Measurements from ENCODE around the gene TMEM131. TPM values are rescaled to one million over a fixed set of nuclear protein-coding genes. Genes with fewer than 3 reads are reported as not detected.
A peak's percentile ranks its signal among the peaks of the same experiment; 100 is the strongest.

TMEM131 gene
- total RNA-seq, 8 experiments from 2014 or later: 13.3 to 54.6 (median 20.2) TPM

DNA sequence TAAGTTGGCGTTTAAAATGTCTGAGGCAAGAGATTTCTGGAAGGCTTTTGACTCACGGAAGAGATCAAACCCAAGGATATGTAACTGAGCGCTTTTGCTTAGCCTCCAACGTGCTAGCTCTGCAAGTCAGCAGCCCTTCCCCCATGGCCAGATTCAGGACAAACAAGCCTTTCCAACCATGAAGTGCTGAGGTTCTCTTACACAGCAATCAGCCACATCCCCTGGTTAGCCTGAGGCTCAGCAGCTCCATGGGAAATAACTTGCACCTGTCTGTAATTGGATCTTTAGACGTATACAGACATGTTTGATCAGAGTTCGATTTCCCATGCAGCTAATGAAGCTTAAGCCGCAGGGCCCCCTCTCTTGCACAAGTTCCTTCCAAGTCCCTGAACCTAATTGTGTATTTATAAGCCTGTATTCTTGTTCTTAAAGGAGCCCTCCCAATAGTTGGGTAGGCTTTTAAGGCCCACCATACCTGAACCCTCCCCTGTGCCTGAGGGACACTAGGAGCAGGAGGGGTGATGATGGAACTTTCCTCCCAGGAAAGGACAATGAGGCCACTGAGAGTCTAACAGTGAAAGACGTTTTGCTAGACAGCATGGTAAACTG lies 2.1 kb upstream of the TMEM131 start:
- in situ Hi-C loops (cut with MboI; ENCODE audit: low pct_unique_long_range_greater_than_20kb in 2 of 9, low sequenced_read_pairs in 9 of 9, unreplicated experiment in 9 of 9): no loop called here
- ATAC-seq (replicated peaks in 6 of 8): no peak
- Histone ChIP-seq H3K4me3 (no peak overlapping the region), H3K4me1 (replicated peaks in 1 of 2) (peaks cover 14 to 23% of the 10 kb centered on the region in 2 donors), H3K27ac (no peak overlapping the region)
- 0 to 100% (median 82%) methylated on average over 1 to 6 of the region's 8 CpGs for WGBS, 10 experiments

DNA sequence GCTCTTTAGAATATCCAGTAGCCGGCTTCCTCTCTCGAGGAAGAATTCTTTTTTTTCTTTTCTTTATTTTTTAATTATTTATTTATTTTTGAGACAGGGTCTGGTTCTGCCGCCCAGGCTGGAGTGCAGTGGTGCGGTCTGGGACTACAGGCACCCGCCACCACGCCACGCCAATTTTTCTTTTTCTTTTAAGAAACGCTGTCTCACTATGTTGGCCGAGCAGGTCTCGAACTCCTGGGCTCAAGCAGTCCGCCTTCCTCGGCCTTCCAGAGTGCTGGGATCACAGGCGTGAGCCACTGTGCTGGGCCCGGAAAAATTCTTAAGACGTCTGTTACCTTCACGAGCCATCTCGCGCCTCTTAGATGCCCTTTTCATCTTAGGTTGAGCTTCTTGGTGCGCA lies 931 bp upstream of the TMEM131 start:
- ATAC-seq (replicated peaks in 6 of 8): no peak
- Histone ChIP-seq H3K27ac (peak overlapping the region; percentile 98 to 99), H3K4me1 (replicated peaks in 1 of 2) (peaks cover 17 to 23% of the 10 kb centered on the region in 2 donors), H3K4me3 (peak overlapping the region; percentile 80 to 92 (median 81))
- in situ Hi-C loops (cut with MboI; ENCODE audit: low pct_unique_long_range_greater_than_20kb in 2 of 9, low sequenced_read_pairs in 9 of 9, unreplicated experiment in 9 of 9): no loop called here
- WGBS, 10 experiments: 67 to 100% (median 93%) methylated on average over 1 to 19 of the region's 19 CpGs; no CpG with 5 or more reads in 2 of the 10 experiments

DNA sequence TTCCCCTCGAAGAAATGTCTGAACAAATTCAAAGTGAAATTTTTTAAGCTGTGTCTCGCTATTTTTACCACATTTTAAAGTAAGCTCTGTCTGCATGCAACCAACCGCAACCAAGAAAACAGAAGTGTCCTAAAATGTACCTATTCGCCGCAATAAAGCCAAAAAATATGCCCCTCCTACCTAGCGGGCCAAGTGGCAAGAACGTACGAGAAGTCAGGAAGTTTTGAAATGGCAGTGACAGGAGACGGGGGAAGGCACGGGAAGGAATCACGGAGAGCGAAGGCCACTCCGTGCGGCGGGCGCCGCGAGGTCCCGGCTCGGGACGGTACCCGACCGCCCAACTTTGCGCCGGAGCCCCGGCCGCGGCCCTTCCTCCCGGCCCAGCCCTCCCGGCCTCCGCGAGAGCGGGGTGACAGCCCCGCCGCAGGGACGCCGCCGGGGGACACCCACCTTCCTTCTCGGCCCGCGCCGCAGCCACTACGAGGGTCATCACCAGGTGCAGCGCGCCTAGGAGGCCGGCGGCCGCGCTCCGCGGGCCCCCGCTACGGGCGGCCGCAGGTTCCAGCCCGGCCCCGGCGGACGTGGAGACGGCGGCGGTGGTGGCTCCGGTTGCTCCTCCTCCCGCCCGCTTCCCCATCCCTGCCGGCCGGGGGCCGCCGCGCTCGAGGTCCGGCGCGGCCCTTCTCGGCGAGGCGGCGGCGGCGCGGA lies 568 bp downstream of the TMEM131 start:
- in situ Hi-C loops (cut with MboI; ENCODE audit: low pct_unique_long_range_greater_than_20kb in 2 of 9, low sequenced_read_pairs in 9 of 9, unreplicated experiment in 9 of 9): no loop called here
- ATAC-seq (replicated peaks in 6 of 8): peak in 5 of 8 experiments; percentile 34 to 58 (median 49)
- Histone ChIP-seq H3K4me1 (replicated peaks in 1 of 2) (peaks cover 17 to 29% of the 10 kb centered on the region in 2 donors), H3K4me3 (peak overlapping the region; percentile 80 to 92 (median 81)), H3K27ac (peak overlapping the region; percentile 98 to 99)
- WGBS, 10 experiments: 0 to 4% (median 0%) methylated on average over 1 to 11 of the region's 81 CpGs; no CpG with 5 or more reads in 1 of the 10 experiments

DNA sequence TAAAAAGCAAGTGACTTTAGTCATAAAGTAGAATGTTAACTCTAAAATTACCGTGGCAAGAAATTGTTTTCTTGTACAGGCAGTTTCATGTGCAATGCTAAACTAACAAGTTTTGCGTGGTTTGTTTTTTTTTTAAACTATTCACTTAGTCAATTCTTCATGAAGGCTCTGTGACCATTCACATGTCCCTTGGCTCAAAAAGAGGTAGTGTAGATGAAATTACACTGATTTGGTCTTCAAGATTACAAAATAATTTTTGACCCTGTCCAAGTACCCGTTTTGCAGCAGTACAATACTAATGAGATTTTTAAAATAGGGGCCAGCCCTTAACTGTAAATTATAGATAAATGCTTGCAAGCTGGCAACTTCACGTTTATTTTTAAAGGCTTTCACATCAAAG lies 1.3 kb downstream of the TMEM131 start:
- Histone ChIP-seq H3K4me1 (replicated peaks in 1 of 2) (peaks cover 17 to 23% of the 10 kb centered on the region in 2 donors), H3K27ac (no peak overlapping the region), H3K4me3 (peak overlapping the region; percentile 80 to 92 (median 81))
- ATAC-seq (replicated peaks in 6 of 8): no peak
- in situ Hi-C loops (cut with MboI; ENCODE audit: low pct_unique_long_range_greater_than_20kb in 2 of 9, low sequenced_read_pairs in 9 of 9, unreplicated experiment in 9 of 9): no loop called here
- 0 to 16% (median 2%) methylated on average over 2 to 4 of the region's 4 CpGs for whole genome bisulfite sequencing, 10 experiments

DNA sequence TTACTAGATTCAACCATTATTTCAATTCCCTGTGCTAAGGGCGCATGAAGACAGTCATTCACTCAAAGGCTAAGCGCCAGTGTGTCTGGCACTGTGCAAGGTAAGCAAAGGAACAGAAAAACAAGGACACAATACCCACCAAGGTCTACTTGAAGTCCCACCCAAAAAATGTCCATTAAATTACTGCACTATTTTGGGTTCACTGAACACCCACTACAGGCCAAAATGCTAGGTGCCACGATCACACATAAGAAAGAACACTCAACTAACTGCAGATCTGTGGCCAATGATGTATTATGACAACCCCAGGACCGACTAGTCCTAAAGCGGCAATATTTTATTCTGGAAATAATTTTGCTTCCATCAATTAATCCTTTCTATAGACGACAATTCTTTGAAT lies 1.8 kb downstream of the TMEM131 start:
- no peak for ATAC-seq (replicated peaks in 6 of 8)
- in situ Hi-C loops (cut with MboI; ENCODE audit: low pct_unique_long_range_greater_than_20kb in 2 of 9, low sequenced_read_pairs in 9 of 9, unreplicated experiment in 9 of 9): no loop called here
- 33 to 56% (median 53%) methylated on average over 4 to 6 of the region's 6 CpGs; no CpG with 5 or more reads in 1 of the 10 experiments for WGBS, 10 experiments
- H3K27ac ChIP-seq: no peak overlapping the region
- peak overlapping the region; percentile 80 to 92 (median 81) for H3K4me3 ChIP-seq
- H3K4me1 ChIP-seq (replicated peaks in 1 of 2): peaks cover 17 to 22% of the 10 kb centered on the region in 2 donors

DNA sequence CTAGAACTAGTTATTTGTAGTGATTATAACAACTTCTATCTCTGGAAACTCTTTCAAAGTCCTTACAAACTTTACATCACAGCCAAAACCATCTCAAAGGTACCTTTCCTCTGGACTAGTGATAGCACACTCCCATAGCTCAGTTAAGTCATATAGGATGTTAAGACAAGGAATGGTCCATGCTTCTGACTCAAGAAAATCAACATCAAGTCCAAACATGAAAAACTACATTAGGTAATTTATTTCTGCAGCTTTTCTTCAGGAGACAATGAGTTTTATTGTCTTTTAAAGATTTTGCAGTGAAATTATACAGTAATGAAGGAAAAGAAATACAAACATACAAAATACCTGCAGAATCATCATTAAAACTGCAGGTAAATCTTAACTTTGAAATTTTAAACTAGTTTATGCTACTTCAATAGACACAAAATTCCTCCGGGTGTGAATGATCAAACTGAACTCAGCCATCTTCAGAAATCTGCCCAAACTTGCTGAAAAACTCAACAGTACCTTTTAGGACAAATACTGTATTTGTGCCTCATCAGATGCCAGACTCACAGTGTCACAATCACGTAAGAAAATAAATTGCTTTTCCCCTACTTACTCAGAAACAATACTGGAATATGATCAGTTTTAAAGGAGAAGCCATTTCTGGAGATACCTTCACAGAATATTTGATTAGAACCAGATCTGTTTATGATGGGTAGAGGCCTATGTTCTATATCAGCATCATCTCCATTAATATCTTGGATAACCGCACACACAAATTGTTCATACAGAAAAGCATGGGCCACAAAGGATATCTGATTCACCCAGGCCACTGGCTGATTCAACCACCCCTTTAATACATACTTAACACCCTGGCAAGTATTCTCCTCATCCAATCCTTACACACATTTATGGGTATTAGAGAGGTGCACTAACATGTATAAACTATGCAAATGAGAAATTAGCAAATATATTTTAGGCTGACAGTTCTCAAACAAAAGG lies 2.6 kb downstream of the TMEM131 start:
- Histone ChIP-seq H3K4me3 (peak overlapping the region; percentile 80 to 92 (median 81)), H3K27ac (no peak overlapping the region), H3K4me1 (replicated peaks in 1 of 2) (peaks cover 17 to 22% of the 10 kb centered on the region in 2 donors)
- in situ Hi-C loops (cut with MboI; ENCODE audit: low pct_unique_long_range_greater_than_20kb in 2 of 9, low sequenced_read_pairs in 9 of 9, unreplicated experiment in 9 of 9): no loop called here
- WGBS, 10 experiments: 20 to 93% (median 52%) methylated on average over 1 to 3 of the region's 3 CpGs; no CpG with 5 or more reads in 2 of the 10 experiments
- ATAC-seq (replicated peaks in 6 of 8): no peak

DNA sequence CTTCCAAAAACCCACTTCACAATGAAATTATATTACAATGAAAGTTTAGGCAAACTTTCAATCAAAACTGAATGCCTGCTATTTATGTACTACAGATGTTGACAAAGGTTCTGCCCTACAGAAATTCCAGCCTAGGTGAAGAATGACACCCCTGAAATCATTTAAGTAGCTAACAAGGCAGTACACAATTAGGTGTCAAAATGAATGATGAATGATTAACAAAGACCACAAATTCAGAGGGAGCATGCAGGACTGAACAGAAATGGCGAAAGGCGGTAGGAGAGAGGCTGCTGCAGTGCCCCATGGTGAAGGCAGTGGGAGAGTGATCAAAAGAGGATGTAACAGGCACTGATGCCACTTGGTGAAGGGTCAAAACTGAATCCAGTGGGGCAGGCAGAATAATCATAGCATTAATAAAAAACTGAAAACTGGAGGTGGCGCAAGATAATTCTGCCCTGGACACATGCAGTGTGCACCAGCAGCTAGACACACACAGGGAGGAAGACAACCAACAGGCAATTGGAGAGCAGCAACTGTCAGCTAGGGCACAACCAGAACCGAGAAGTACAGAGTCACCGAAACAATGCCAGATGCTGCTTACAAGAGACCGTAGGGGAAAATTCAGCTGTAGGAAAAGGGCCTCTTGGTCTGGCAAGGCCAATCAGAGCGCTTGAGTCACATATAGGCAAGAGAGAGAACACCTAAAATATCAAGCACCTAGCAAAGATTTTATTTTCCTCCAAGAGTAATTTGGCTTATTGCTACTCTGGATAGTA lies 4.5 kb downstream of the TMEM131 start:
- in situ Hi-C loops (cut with MboI; ENCODE audit: low pct_unique_long_range_greater_than_20kb in 2 of 9, low sequenced_read_pairs in 9 of 9, unreplicated experiment in 9 of 9): no loop called here
- H3K4me3 ChIP-seq: no peak overlapping the region
- H3K4me1 ChIP-seq (replicated peaks in 1 of 2): peaks cover 17% of the 10 kb centered on the region in 2 donors
- WGBS, 10 experiments: 73 to 100% (median 83%) methylated on average over 2 to 7 of the region's 7 CpGs; no CpG with 5 or more reads in 1 of the 10 experiments
- no peak for ATAC-seq (replicated peaks in 6 of 8)
- no peak overlapping the region for H3K27ac ChIP-seq

DNA sequence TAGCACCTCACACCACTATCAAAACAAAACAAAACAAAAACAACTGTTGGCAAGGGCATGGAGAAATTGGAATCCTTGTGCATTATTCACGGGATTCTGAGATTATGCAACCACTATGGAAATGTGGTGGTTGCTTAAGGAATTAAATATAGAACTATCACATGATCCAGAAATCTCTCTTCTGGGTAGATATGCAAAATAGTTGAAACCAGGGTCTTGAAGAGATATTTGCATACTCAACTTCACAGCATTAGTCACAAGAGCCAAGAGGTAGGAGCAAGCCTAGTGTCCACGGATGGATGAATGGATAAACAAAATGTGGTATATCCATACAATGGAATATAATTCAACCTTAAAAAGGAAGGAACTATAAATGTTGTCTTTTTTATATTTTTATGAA lies 7.0 kb downstream of the TMEM131 start:
- peaks cover 10 to 14% of the 10 kb centered on the region in 2 donors for H3K4me1 ChIP-seq (replicated peaks in 1 of 2)
- H3K4me3 ChIP-seq: no peak overlapping the region
- peak in 3 of 8 experiments; percentile 11 to 58 (median 49) for ATAC-seq (replicated peaks in 6 of 8)
- in situ Hi-C loops (cut with MboI; ENCODE audit: low pct_unique_long_range_greater_than_20kb in 2 of 9, low sequenced_read_pairs in 9 of 9, unreplicated experiment in 9 of 9): no loop called here
- no peak overlapping the region for H3K27ac ChIP-seq
- WGBS, 10 experiments: 14 to 100% (median 94%) methylated on average over 1 to 2 of the region's 2 CpGs; no CpG with 5 or more reads in 1 of the 10 experiments

DNA sequence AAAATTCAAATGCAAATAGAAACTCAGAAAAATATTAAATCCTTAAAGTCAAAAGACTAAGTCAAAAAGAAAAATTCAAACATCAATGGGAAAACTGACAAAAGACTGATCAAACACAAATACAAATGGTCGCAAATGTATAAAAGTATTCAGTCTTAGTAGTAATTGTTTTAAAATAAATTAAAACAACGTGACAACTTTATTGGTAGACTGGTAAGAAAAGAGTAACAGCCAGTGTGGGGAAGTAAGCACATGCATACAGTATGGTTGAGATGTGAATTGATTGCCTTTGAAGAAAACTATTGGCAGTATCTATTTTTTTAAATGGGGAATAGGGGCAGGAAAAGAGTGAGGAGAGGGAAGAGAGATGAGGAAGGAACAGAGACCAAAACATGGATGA lies 9.8 kb downstream of the TMEM131 start:
- Histone ChIP-seq H3K4me1 (replicated peaks in 1 of 2) (no peaks in the 10 kb centered on the region), H3K27ac (no peak overlapping the region), H3K4me3 (no peak overlapping the region)
- ATAC-seq (replicated peaks in 6 of 8): no peak
- 73 to 100% (median 94%) methylated on average over 1 to 2 of the region's 2 CpGs for WGBS, 10 experiments
- in situ Hi-C loops (cut with MboI; ENCODE audit: low pct_unique_long_range_greater_than_20kb in 2 of 9, low sequenced_read_pairs in 9 of 9, unreplicated experiment in 9 of 9): no loop called here

DNA sequence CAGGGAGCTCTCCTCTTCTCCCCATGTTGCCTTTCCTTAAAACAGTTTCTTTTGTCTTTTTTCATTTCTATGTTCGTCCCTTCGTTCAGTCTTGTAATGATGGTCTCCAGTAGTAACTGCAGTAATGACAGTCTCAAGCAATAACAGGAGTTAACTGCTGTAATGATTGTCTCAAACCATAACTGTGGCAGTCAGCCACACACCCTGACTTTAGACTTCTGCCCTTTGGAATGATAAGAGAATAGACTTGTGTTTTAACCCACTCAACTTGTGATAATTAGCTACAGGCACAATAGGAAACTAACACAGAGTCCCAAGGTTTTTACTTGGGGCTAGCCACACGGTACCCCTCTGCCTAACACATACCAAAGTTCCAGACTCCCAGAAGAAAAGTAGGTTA lies 12.1 kb downstream of the TMEM131 start:
- 40 to 100% (median 80%) methylated on average over 1 to 3 of the region's 3 CpGs; no CpG with 5 or more reads in 1 of the 10 experiments for WGBS, 10 experiments
- in situ Hi-C loops (cut with MboI; ENCODE audit: low pct_unique_long_range_greater_than_20kb in 2 of 9, low sequenced_read_pairs in 9 of 9, unreplicated experiment in 9 of 9): no loop called here

DNA sequence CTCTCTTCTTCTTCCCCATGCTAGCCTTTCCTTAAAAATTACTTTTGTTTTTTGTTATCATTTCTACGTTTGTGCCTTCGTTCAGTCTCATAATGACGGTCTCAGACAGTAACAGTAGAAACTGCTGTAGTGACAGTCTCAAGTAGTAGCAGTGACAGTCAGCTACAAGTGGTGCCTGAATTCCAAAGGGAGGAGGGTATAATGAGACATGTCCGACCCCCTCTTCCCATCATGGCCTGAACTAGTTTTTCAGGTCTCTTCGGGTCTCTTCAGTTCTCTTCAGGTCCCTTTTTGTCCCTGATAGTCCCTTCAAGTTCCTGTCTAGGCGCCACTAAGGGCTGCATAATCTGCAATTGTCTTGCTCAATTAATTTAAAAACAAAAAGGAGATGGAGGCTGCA lies 12.6 kb downstream of the TMEM131 start:
- in situ Hi-C loops (cut with MboI; ENCODE audit: low pct_unique_long_range_greater_than_20kb in 2 of 9, low sequenced_read_pairs in 9 of 9, unreplicated experiment in 9 of 9): no loop called here
- 27 to 97% (median 87%) methylated on average over 3 to 6 of the region's 6 CpGs; no CpG with 5 or more reads in 1 of the 10 experiments for WGBS, 10 experiments
- Histone ChIP-seq H3K27ac (no peak overlapping the region), H3K4me1 (replicated peaks in 1 of 2) (no peaks in the 10 kb centered on the region), H3K4me3 (no peak overlapping the region)
- ATAC-seq (replicated peaks in 6 of 8): no peak

More for the DNA sequence above, 12.1 kb downstream of the TMEM131 start:
- Histone ChIP-seq H3K4me3 (no peak overlapping the region), H3K27ac (no peak overlapping the region), H3K4me1 (replicated peaks in 1 of 2) (no peaks in the 10 kb centered on the region)
- no peak for ATAC-seq (replicated peaks in 6 of 8)

DNA sequence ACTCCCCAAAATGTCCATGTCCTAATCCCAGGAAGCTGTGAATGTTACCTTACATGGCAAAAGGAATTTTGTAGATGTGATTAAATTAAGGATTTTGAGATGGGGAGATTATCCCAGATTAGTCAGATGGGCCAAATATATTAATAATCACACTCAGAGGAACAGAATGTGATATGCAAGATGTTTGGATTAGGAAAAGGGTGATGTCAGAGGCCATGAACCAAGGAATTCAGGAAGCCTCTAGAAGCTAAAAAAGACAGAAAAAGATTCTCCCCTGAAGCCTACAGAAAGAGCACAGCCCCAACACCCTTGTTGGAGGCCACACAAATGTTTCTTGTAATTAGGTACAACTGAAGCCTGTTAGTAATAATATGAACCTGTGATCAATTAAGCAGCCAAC lies 13.1 kb downstream of the TMEM131 start:
- H3K27ac ChIP-seq: no peak overlapping the region
- H3K4me1 ChIP-seq (replicated peaks in 1 of 2): no peaks in the 10 kb centered on the region
- H3K4me3 ChIP-seq: no peak overlapping the region
- peak in 1 of 8 experiments; percentile 14 for ATAC-seq (replicated peaks in 6 of 8)
- in situ Hi-C loops (cut with MboI; ENCODE audit: low pct_unique_long_range_greater_than_20kb in 2 of 9, low sequenced_read_pairs in 9 of 9, unreplicated experiment in 9 of 9): no loop called here
